ENCODE measurements around the gene TM2D1.
"Not testable (repeated sequence)": the region's sequence is repeated elsewhere in the genome, so short reads cannot be mapped to it uniquely, and the experiment has no call there.

TM2D1 gene

GRCh38 chr1:61692155-61692800 lies 32.7 kb downstream of the TM2D1 start:
- DNase-seq (ENCODE audit: low spot score) = no peak
- in situ Hi-C loops (cut with MboI; ENCODE audit: low sequenced_read_pairs, unreplicated experiment) = no loop called here
- TF ChIP-seq CTCF (IDR thresholded peaks at IDR 0.05; ENCODE audit: borderline replicate concordance, control extremely low read depth, extremely low read depth, insufficient read depth, missing control alignments) = no peak

GRCh38 chr1:61687901-61688300 lies 37.0 kb downstream of the TM2D1 start:
- in situ Hi-C loops (cut with MboI; ENCODE audit: low sequenced_read_pairs, unreplicated experiment) = no loop called here
- no peak for DNase-seq (ENCODE audit: low spot score)
- no peak for TF ChIP-seq CTCF (IDR thresholded peaks at IDR 0.05; ENCODE audit: borderline replicate concordance, control extremely low read depth, extremely low read depth, insufficient read depth, missing control alignments)

- DNase-seq (ENCODE audit: low spot score) = no peak
- in situ Hi-C loops (cut with MboI; ENCODE audit: low sequenced_read_pairs, unreplicated experiment) = no loop called here
- no peak for TF ChIP-seq CTCF (IDR thresholded peaks at IDR 0.05; ENCODE audit: borderline replicate concordance, control extremely low read depth, extremely low read depth, insufficient read depth, missing control alignments)
Observed at GRCh38 chr1:61682891-61683290, 42.0 kb downstream of the TM2D1 start.

- in situ Hi-C loops (cut with MboI; ENCODE audit: low sequenced_read_pairs, unreplicated experiment) = no loop called here
- no peak for DNase-seq (ENCODE audit: low spot score)
- no peak for TF ChIP-seq CTCF (IDR thresholded peaks at IDR 0.05; ENCODE audit: borderline replicate concordance, control extremely low read depth, extremely low read depth, insufficient read depth, missing control alignments)
Observed at GRCh38 chr1:61680500-61680899, 44.4 kb downstream of the TM2D1 start.

- DNase-seq (ENCODE audit: low spot score); in situ Hi-C loops (cut with MboI; ENCODE audit: low sequenced_read_pairs, unreplicated experiment): not testable (repeated sequence)
Observed at GRCh38 chr1:61676881-61677280, 48.1 kb downstream of the TM2D1 start.

- in situ Hi-C loops (cut with MboI; ENCODE audit: low sequenced_read_pairs, unreplicated experiment) = no loop called here
- no peak for DNase-seq (ENCODE audit: low spot score)
- no peak for TF ChIP-seq CTCF (IDR thresholded peaks at IDR 0.05; ENCODE audit: borderline replicate concordance, control extremely low read depth, extremely low read depth, insufficient read depth, missing control alignments)
Observed at GRCh38 chr1:61674221-61674620, 50.7 kb downstream of the TM2D1 start.

- DNase-seq (ENCODE audit: low spot score) = no peak
- in situ Hi-C loops (cut with MboI; ENCODE audit: low sequenced_read_pairs, unreplicated experiment) = no loop called here
- TF ChIP-seq CTCF (IDR thresholded peaks at IDR 0.05; ENCODE audit: borderline replicate concordance, control extremely low read depth, extremely low read depth, insufficient read depth, missing control alignments) = no peak
Observed at GRCh38 chr1:61672376-61672775, 52.6 kb downstream of the TM2D1 start.

Measured in GM13976 (cell line).